Measurements from ENCODE around the gene SLITRK3. TPM values are rescaled to one million over a fixed set of nuclear protein-coding genes. Genes with fewer than 3 reads are reported as not detected.

The SLITRK3 gene
- total and polyA plus RNA-seq, 2 of the 13 experiments (the other 11 are each of a cell fraction or from before 2014, with no cell fraction given) = not detected

DNA sequence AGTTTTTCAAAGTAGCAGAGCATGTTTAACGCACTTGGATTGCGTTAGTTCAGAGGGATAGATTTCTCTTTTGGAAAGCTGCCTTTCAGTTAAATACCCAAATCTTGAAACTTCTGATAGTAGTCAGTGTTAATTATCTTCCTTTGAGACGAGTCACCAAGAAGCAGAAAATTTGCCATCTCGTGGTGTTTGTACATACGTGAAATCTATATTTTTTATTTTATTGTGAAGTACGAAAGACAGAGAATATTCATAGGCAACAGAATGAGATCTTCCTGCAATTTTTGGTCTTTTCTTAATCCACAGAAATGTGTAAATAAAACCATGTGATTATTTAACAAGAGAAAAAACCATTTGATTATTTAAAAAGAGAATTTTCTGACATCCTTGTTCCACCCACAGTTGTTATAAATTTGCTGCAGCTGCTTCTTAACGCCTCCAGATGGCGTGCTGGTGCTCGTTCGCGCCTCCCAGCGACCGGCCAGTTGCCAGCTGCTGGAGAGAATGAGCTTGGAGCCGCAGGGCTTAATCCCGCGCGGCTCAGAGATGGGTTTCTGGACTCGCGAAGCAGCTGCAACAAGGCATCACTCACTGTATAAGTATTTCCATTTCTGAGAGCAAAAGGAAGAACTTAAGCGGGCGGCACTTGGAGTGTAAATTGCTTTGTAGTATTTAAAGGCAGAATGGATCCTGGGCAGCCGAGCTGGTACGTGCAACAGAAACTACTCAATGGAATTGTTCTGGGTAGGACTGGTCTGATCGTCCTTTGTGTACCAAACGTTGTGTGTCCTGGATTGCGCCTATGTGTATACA is 10.5 kb upstream of the SLITRK3 start:
- no peak overlapping the region for H2AFZ ChIP-seq (ENCODE audit: low read length)
- POLR2A ChIA-PET = no interaction called here
- peak overlapping the region; percentile 69 for H3K4me2 ChIP-seq (ENCODE audit: low read depth, low read length)
- H3K27me3 ChIP-seq (ENCODE audit: control insufficient read depth in 1 of 2, insufficient read depth in 2 of 2, low read length in 2 of 2) = no peaks in the 10 kb centered on the region
- H4K20me1 ChIP-seq (ENCODE audit: insufficient read depth, low read length) = no peaks in the 10 kb centered on the region
- no TSS peak for BruUV-seq (replicated peaks)
- FAIRE-seq = peak; percentile 64
- peak; percentile 98 for ATAC-seq
- H3K9ac ChIP-seq (ENCODE audit: insufficient read depth, low read depth, low read length) = no peak overlapping the region
- H3K79me2 ChIP-seq (ENCODE audit: insufficient read depth, low read length) = no peaks in the 10 kb centered on the region
- 9% methylated on average over 21 of the region's 26 CpGs for WGBS (ENCODE audit: low lambda C conversion rate)
- H3K27ac ChIP-seq (ENCODE audit: extremely low read length, insufficient read depth, low read length) = no peak overlapping the region
- H3K9me3 ChIP-seq (ENCODE audit: low read length) = no peaks in the 10 kb centered on the region
- intact Hi-C loops (cut with micrococcal nuclease; ENCODE audit: unreplicated experiment) (loop anchor here (5.0 kb wide), 1 partner anchor 1826 kb away; no protein-coding TSS in a partner anchor), in situ Hi-C loops (cut with HindIII; ENCODE audit: extremely low pct_ligation_motif_present, low pct_unique_long_range_greater_than_20kb) (no loop called here)
- peak; percentile 64 for DNase-seq (ENCODE audit: low spot score)
- CTCF ChIA-PET (ENCODE audit: low intra/inter-chr PET ratio, low total read pairs) = no interaction called here
- no peaks in the 10 kb centered on the region for H3K36me3 ChIP-seq (replicated peaks in 1 of 2; ENCODE audit: control insufficient read depth in 1 of 2, insufficient read depth in 2 of 2, low read length in 2 of 2)
- H3K4me3 ChIP-seq (replicated peaks in 1 of 3; ENCODE audit: insufficient read depth in 1 of 3, low read depth in 2 of 3, low read length in 3 of 3) = peak overlapping the region in 1 of 3 experiments; percentile 30; a peak in 1 of 6 replicates
- H3K4me1 ChIP-seq (ENCODE audit: insufficient read depth, low read length) = peaks cover 16% of the 10 kb centered on the region
- TF ChIP-seq ZNF772 (CRISPR knock-in tag; IDR thresholded peaks at IDR 0.05) (no peak), KAT2B (IDR thresholded peaks at IDR 0.05; ENCODE audit: borderline replicate concordance, low read depth, low read length) (no peak), PITX1 (CRISPR knock-in tag; IDR thresholded peaks at IDR 0.05) (peak; percentile 58; the same call in 1 of the 2 replicates), HMGA1 (CRISPR knock-in tag; conservative IDR thresholded peaks at IDR 0.05) (no peak), FOXJ3 (CRISPR knock-in tag; IDR thresholded peaks at IDR 0.05; ENCODE audit: borderline replicate concordance) (0 out of 2 replicates have a peak, but pooled peaks have one; percentile 19), MIXL1 (CRISPR knock-in tag; IDR thresholded peaks at IDR 0.05) (0 out of 2 replicates have a peak, but pooled peaks have one; percentile 21), ZNF138 (CRISPR knock-in tag; IDR thresholded peaks at IDR 0.05; ENCODE audit: low read depth) (no peak), BHLHE40 (IDR thresholded peaks at IDR 0.05; ENCODE audit: low read length) (no peak)
- TF ChIP-seq, protein P1, sequence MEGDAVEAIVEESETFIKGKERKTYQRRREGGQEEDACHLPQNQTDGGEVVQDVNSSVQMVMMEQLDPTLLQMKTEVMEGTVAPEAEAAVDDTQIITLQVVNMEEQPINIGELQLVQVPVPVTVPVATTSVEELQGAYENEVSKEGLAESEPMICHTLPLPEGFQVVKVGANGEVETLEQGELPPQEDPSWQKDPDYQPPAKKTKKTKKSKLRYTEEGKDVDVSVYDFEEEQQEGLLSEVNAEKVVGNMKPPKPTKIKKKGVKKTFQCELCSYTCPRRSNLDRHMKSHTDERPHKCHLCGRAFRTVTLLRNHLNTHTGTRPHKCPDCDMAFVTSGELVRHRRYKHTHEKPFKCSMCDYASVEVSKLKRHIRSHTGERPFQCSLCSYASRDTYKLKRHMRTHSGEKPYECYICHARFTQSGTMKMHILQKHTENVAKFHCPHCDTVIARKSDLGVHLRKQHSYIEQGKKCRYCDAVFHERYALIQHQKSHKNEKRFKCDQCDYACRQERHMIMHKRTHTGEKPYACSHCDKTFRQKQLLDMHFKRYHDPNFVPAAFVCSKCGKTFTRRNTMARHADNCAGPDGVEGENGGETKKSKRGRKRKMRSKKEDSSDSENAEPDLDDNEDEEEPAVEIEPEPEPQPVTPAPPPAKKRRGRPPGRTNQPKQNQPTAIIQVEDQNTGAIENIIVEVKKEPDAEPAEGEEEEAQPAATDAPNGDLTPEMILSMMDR (CRISPR knock-in tag; IDR thresholded peaks at IDR 0.05) = peak; percentile 85
- TF ChIP-seq, protein P2, sequence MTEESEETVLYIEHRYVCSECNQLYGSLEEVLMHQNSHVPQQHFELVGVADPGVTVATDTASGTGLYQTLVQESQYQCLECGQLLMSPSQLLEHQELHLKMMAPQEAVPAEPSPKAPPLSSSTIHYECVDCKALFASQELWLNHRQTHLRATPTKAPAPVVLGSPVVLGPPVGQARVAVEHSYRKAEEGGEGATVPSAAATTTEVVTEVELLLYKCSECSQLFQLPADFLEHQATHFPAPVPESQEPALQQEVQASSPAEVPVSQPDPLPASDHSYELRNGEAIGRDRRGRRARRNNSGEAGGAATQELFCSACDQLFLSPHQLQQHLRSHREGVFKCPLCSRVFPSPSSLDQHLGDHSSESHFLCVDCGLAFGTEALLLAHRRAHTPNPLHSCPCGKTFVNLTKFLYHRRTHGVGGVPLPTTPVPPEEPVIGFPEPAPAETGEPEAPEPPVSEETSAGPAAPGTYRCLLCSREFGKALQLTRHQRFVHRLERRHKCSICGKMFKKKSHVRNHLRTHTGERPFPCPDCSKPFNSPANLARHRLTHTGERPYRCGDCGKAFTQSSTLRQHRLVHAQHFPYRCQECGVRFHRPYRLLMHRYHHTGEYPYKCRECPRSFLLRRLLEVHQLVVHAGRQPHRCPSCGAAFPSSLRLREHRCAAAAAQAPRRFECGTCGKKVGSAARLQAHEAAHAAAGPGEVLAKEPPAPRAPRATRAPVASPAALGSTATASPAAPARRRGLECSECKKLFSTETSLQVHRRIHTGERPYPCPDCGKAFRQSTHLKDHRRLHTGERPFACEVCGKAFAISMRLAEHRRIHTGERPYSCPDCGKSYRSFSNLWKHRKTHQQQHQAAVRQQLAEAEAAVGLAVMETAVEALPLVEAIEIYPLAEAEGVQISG (CRISPR knock-in tag; IDR thresholded peaks at IDR 0.05) = 0 out of 2 replicates have a peak, but pooled peaks have one; percentile 33
- TF ChIP-seq, protein P3, sequence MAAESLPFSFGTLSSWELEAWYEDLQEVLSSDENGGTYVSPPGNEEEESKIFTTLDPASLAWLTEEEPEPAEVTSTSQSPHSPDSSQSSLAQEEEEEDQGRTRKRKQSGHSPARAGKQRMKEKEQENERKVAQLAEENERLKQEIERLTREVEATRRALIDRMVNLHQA (CRISPR knock-in tag; IDR thresholded peaks at IDR 0.05) = no peak
- TF ChIP-seq, protein P4, sequence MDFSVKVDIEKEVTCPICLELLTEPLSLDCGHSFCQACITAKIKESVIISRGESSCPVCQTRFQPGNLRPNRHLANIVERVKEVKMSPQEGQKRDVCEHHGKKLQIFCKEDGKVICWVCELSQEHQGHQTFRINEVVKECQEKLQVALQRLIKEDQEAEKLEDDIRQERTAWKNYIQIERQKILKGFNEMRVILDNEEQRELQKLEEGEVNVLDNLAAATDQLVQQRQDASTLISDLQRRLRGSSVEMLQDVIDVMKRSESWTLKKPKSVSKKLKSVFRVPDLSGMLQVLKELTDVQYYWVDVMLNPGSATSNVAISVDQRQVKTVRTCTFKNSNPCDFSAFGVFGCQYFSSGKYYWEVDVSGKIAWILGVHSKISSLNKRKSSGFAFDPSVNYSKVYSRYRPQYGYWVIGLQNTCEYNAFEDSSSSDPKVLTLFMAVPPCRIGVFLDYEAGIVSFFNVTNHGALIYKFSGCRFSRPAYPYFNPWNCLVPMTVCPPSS (IDR thresholded peaks at IDR 0.05) = no peak
- TF ChIP-seq, protein P5, sequence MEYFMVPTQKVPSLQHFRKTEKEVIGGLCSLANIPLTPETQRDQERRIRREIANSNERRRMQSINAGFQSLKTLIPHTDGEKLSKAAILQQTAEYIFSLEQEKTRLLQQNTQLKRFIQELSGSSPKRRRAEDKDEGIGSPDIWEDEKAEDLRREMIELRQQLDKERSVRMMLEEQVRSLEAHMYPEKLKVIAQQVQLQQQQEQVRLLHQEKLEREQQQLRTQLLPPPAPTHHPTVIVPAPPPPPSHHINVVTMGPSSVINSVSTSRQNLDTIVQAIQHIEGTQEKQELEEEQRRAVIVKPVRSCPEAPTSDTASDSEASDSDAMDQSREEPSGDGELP (IDR thresholded peaks at IDR 0.05; ENCODE audit: borderline replicate concordance, low read depth) = peak; percentile 68; the same call in 1 of the 2 replicates
- TF ChIP-seq, protein P6, sequence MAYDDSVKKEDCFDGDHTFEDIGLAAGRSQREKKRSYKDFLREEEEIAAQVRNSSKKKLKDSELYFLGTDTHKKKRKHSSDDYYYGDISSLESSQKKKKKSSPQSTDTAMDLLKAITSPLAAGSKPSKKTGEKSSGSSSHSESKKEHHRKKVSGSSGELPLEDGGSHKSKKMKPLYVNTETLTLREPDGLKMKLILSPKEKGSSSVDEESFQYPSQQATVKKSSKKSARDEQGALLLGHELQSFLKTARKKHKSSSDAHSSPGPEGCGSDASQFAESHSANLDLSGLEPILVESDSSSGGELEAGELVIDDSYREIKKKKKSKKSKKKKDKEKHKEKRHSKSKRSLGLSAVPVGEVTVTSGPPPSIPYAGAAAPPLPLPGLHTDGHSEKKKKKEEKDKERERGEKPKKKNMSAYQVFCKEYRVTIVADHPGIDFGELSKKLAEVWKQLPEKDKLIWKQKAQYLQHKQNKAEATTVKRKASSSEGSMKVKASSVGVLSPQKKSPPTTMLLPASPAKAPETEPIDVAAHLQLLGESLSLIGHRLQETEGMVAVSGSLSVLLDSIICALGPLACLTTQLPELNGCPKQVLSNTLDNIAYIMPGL (CRISPR knock-in tag; IDR thresholded peaks at IDR 0.05; ENCODE audit: borderline replicate concordance in 1 of 2, low read depth in 1 of 2) = peak; percentile 33 to 43; a peak in 2 of 4 replicates

All from HepG2 (cell line).